K562 (cell line): ENCODE data around the gene MUSK. TPM values are rescaled to one million over a fixed set of nuclear protein-coding genes. Genes with fewer than 3 reads are reported as not detected.

Experiments used
- ARID1B ChIP-seq: fragments of 450-650 bp; IDR thresholded peaks from 2 replicates; pipeline ENCODE4 v1.6.1; 2016; ENCODE audit warnings: antibody characterized with exemption, mild to moderate bottlenecking, inconsistent platforms
- ATF6 ChIP-seq: sonication (generic); formaldehyde crosslinking; IDR thresholded peaks from 2 replicates; pipeline ENCODE4 v1.4.0; 2020; ENCODE audit warnings: mild to moderate bottlenecking, missing genetic modification reagents
- FOSL1 ChIP-seq: fragments of 200-800 bp; sonication (Bioruptor generic); conservative IDR thresholded peaks from 2 replicates; pipeline ENCODE4 v1.6.1; 2016; ENCODE audit warnings: missing genetic modification characterization, missing compliant biosample characterization
- HMGXB4 ChIP-seq: sonication (generic); formaldehyde crosslinking; IDR thresholded peaks from 2 replicates; pipeline ENCODE4 v1.8.1; 2023; ENCODE audit warnings: mild to moderate bottlenecking, missing genetic modification reagents
- KLF13 ChIP-seq: fragments of 450-650 bp; IDR thresholded peaks from 2 replicates; pipeline ENCODE4 v1.6.1; 2016; ENCODE audit warnings: missing genetic modification characterization, low read depth, mild to moderate bottlenecking, missing compliant biosample characterization, moderate library complexity, borderline replicate concordance
- MAFF ChIP-seq: IDR thresholded peaks from 2 replicates; pipeline ENCODE4 v1.6.1; 2012; ENCODE audit warnings: low read length, improper control_type of control experiment
- NELFE ChIP-seq: IDR thresholded peaks from 2 replicates; pipeline ENCODE4 v1.6.1; 2011; ENCODE audit warnings: mild to moderate bottlenecking; ENCODE audit not compliant: insufficient read depth, insufficient read length
- REST ChIP-seq, 2 experiments: fragments of 450-650 bp; formaldehyde crosslinking in 1 of 2; IDR thresholded peaks; 2 replicates each; pipeline versions ENCODE4 v1.4.0 to v1.6.1; 2014 to 2020; ENCODE audit warnings: mild to moderate bottlenecking in 2 of 2, borderline replicate concordance in 1 of 2, low read depth in 1 of 2
- THAP7 ChIP-seq: fragments of 250-450 bp; sonication (Bioruptor Pico); IDR thresholded peaks from 2 replicates; pipeline ENCODE4 v1.5.0; 2021
- ZNF121 ChIP-seq: sonication (generic); formaldehyde crosslinking; conservative IDR thresholded peaks from 2 replicates; pipeline ENCODE4 v1.8.0; 2022; ENCODE audit warnings: missing genetic modification reagents
- ZNF280A ChIP-seq: fragments of 450-650 bp; IDR thresholded peaks from 2 replicates; pipeline ENCODE4 v1.6.1; 2018; ENCODE audit warnings: mild to moderate bottlenecking, low read depth; ENCODE audit not compliant: partially characterized antibody
- polyA plus RNA-seq, 8 experiments: library from polyadenylated mRNA; depleted of rRNA in 4 of 8; stranded (reverse) in 5 of 8; unstranded in 3 of 8; fragments of >200 nt; fragmentation: Nextera tagmentation in 2 of 8; fragmentation: Illumina TruSeq in 1 of 8; extraction: Ambion mirVana in 2 of 8; extraction: Trizol in 1 of 8; gene quantifications; 2 replicates each; pipeline versions ENCODE4 v1.2.1 to v1.2.3, GENCODE V29; 2011 to 2014; ENCODE audit warnings: inconsistent platforms in 1 of 8, missing spikeins in 1 of 8
- total RNA-seq, 7 experiments: library from RNA; depleted of rRNA in 6 of 7; stranded (reverse); fragments of >200 nt in 6 of 7; fragmentation: Illumina TruSeq in 2 of 7; extraction: Trizol in 2 of 7; gene quantifications; 2 replicates each; pipeline versions ENCODE4 v1.2.1 to v1.2.3, GENCODE V29; 2011 to 2021; ENCODE audit warnings: low replicate concordance in 1 of 7

The MUSK gene
- total and polyA plus RNA-seq, 9 of the 15 experiments (the other 6 are each of a cell fraction or from before 2014, with no cell fraction given), result not detected

GRCh38 chr9:110623462-110624025 lies 45.0 kb upstream of the MUSK start (continued):
- TF ChIP-seq ATF6 (no peak), ARID1B (no peak), NELFE (no peak), FOSL1 (tag) (no peak), KLF13 (tag) (no peak), ZNF280A (no peak), MAFF (no peak), THAP7 (CRISPR knock-in tag) (no peak), ZNF121 (no peak), REST (IDR thresholded peaks at IDR 0.05; ENCODE audit: borderline replicate concordance) (peak; percentile 75; the same call in 1 of the 2 replicates), REST (CRISPR knock-in tag; IDR thresholded peaks at IDR 0.05; ENCODE audit: low read depth) (no peak), HMGXB4 (CRISPR knock-in tag) (no peak)
